H1 (cell line): ENCODE results near the gene RELCH. TPM values are rescaled to one million over a fixed set of nuclear protein-coding genes. Genes with fewer than 3 reads are reported as not detected.

Experiments used
- CTCF ChIA-PET: fragments of 300-600 bp; sonication (Branson Sonifier 250); formaldehyde crosslinking; loops from one replicate; lab custom pipeline; 2021; ENCODE audit not compliant: partially characterized antibody; lab: Charles Lee
- POLR2A ChIA-PET: fragments of 300-600 bp; sonication (Branson Sonifier 250); formaldehyde crosslinking; loops from one replicate; lab custom pipeline; 2021; ENCODE audit warnings: inconsistent platforms; ENCODE audit not compliant: partially characterized antibody; lab: Charles Lee
- DNase-seq, 2 experiments: peaks; one replicate each; pipeline versions ENCODE4 v3.0.0 to v3.0.0-alpha.2; 2010 to 2022; ENCODE audit warnings: low spot score in 2 of 2, low read depth in 1 of 2, mixed read lengths in 1 of 2
- FAIRE-seq: peaks from 2 replicates; lab custom pipeline; 2011; peaks lifted over from hg19 to GRCh38; lab: Jason Lieb, UNC
- H2AFZ ChIP-seq: 2 replicates; pipeline ENCODE4 v1.8.1; 2012; ENCODE audit warnings: low read length, inconsistent platforms
- H2AK5ac ChIP-seq: 2 replicates; pipeline ENCODE4 v1.6.1; 2013; ENCODE audit warnings: low read depth, low read length
- H2BK120ac ChIP-seq: replicated peaks from 2 replicates; pipeline ENCODE3; 2013; ENCODE audit warnings: low read depth, low read length, inconsistent platforms
- H2BK12ac ChIP-seq: 2 replicates; pipeline ENCODE4 v1.6.1; 2013; ENCODE audit warnings: low read depth, low read length
- H2BK15ac ChIP-seq: 2 replicates; pipeline ENCODE4 v1.6.1; 2013; ENCODE audit warnings: low read length
- H2BK20ac ChIP-seq: 2 replicates; pipeline ENCODE4 v1.6.1; 2013; ENCODE audit warnings: low read length
- H2BK5ac ChIP-seq: 2 replicates; pipeline ENCODE4 v1.6.1; 2013; ENCODE audit warnings: low read depth, low read length
- H3K14ac ChIP-seq: 2 replicates; pipeline ENCODE4 v1.6.1; 2013; ENCODE audit warnings: inconsistent platforms; ENCODE audit not compliant: insufficient read length
- H3K18ac ChIP-seq: 2 replicates; pipeline ENCODE4 v1.6.1; 2013; ENCODE audit warnings: low read length; ENCODE audit errors: extremely low read depth
- H3K23ac ChIP-seq: 2 replicates; pipeline ENCODE4 v1.6.1; 2013; ENCODE audit warnings: inconsistent platforms; ENCODE audit not compliant: insufficient read length
- H3K23me2 ChIP-seq: 2 replicates; pipeline ENCODE4 v1.6.1; 2013; ENCODE audit warnings: low read depth, low read length
- H3K27ac ChIP-seq: 2 replicates; pipeline ENCODE4 v1.6.1; 2011; ENCODE audit warnings: low read depth, low read length, inconsistent platforms
- H3K27me3 ChIP-seq, 4 experiments: replicated peaks in 1 of 4; 1 replicate in 1 of 4; 2 replicates in 3 of 4; pipeline versions ENCODE4 v1.6.1 to v1.8.1; 2011 to 2013; ENCODE audit warnings: low read length in 3 of 4, mild to moderate bottlenecking in 3 of 4, inconsistent platforms in 2 of 4, mixed read lengths in 2 of 4, moderate library complexity in 1 of 4; ENCODE audit not compliant: control insufficient read depth in 3 of 4, insufficient read depth in 3 of 4; ENCODE audit errors: extremely low read depth in 1 of 4
- H3K36me3 ChIP-seq, 4 experiments: 2 replicates each; pipeline versions ENCODE4 v1.6.1 to v1.8.1; 2011 to 2013; ENCODE audit warnings: mild to moderate bottlenecking in 4 of 4, low read length in 3 of 4, moderate library complexity in 2 of 4, control low read depth in 1 of 4, inconsistent platforms in 1 of 4; ENCODE audit not compliant: insufficient read depth in 4 of 4, control insufficient read depth in 2 of 4
- H3K4ac ChIP-seq: replicated peaks from 2 replicates; pipeline ENCODE3; 2013; ENCODE audit warnings: low read length, low read depth, mixed read lengths, inconsistent platforms; ENCODE audit not compliant: insufficient read length
- H3K4me1 ChIP-seq, 4 experiments: replicated peaks in 1 of 4; 1 replicate in 1 of 4; 2 replicates in 3 of 4; pipeline versions ENCODE4 v1.6.1 to v1.8.1; 2011 to 2013; ENCODE audit warnings: low read length in 3 of 4, inconsistent platforms in 2 of 4, mixed read lengths in 1 of 4; ENCODE audit not compliant: insufficient read depth in 4 of 4, control insufficient read depth in 3 of 4
- H3K4me2 ChIP-seq, 2 experiments: 2 replicates each; pipeline versions ENCODE4 v1.6.1 to v1.8.1; 2011 to 2013; ENCODE audit warnings: low read depth in 2 of 2, low read length in 2 of 2, control low read depth in 1 of 2, inconsistent platforms in 1 of 2, mild to moderate bottlenecking in 1 of 2; ENCODE audit not compliant: insufficient read depth in 1 of 2
- H3K4me3 ChIP-seq, 4 experiments: fragments of 200-600, 300-600 bp in 1 of 4; sonication (generic), shearing (Covaris generic), sonication (Bioruptor Twin) in 1 of 4; 2 replicates each; pipeline versions ENCODE4 v1.5.1 to v1.8.1; 2011 to 2016; ENCODE audit warnings: low read length in 4 of 4, low read depth in 3 of 4, control low read depth in 2 of 4, inconsistent platforms in 2 of 4, mild to moderate bottlenecking in 2 of 4, mixed read lengths in 1 of 4, moderate library complexity in 1 of 4; ENCODE audit not compliant: insufficient read depth in 2 of 4; ENCODE audit errors: extremely low read depth in 1 of 4
- H3K56ac ChIP-seq: replicated peaks from 2 replicates; pipeline ENCODE3; 2013; ENCODE audit warnings: low read depth, mild to moderate bottlenecking, mixed read lengths, low read length, inconsistent platforms; ENCODE audit not compliant: insufficient read length
- H3K79me1 ChIP-seq: 2 replicates; pipeline ENCODE4 v1.6.1; 2013; ENCODE audit warnings: low read depth, low read length, control low read depth
- H3K79me2 ChIP-seq, 2 experiments: 2 replicates each; pipeline versions ENCODE4 v1.6.1 to v1.8.1; 2012 to 2013; ENCODE audit warnings: low read length in 2 of 2, mild to moderate bottlenecking in 2 of 2, inconsistent platforms in 1 of 2; ENCODE audit not compliant: insufficient read depth in 2 of 2, control insufficient read depth in 1 of 2
- H3K9ac ChIP-seq, 4 experiments: replicated peaks in 1 of 4; 1 replicate in 1 of 4; 2 replicates in 3 of 4; pipeline versions ENCODE4 v1.6.1 to v1.8.1; 2011 to 2013; ENCODE audit warnings: low read depth in 3 of 4, low read length in 3 of 4, control low read depth in 2 of 4, mild to moderate bottlenecking in 2 of 4, moderate library complexity in 2 of 4, inconsistent platforms in 1 of 4; ENCODE audit errors: extremely low read depth in 1 of 4
- H3K9me3 ChIP-seq, 2 experiments: 2 replicates each; pipeline versions ENCODE4 v1.6.1 to v1.8.1; 2012 to 2013; ENCODE audit warnings: mild to moderate bottlenecking in 2 of 2, moderate library complexity in 2 of 2, control low read depth in 1 of 2, inconsistent platforms in 1 of 2, low read depth in 1 of 2, low read length in 1 of 2, mixed read lengths in 1 of 2; ENCODE audit not compliant: insufficient read depth in 2 of 2
- H4K20me1 ChIP-seq, 2 experiments: replicated peaks in 1 of 2; 2 replicates each; pipeline versions ENCODE3 to v1.8.1; 2011 to 2013; ENCODE audit warnings: inconsistent platforms in 2 of 2, low read length in 2 of 2, mild to moderate bottlenecking in 1 of 2; ENCODE audit not compliant: insufficient read depth in 2 of 2, control insufficient read depth in 1 of 2
- H4K5ac ChIP-seq: 2 replicates; pipeline ENCODE4 v1.6.1; 2013; ENCODE audit warnings: low read length, low read depth, mixed read lengths, inconsistent platforms; ENCODE audit not compliant: insufficient read length
- H4K8ac ChIP-seq: 2 replicates; pipeline ENCODE4 v1.8.0; 2013; ENCODE audit warnings: mild to moderate bottlenecking, moderate library complexity, low read length, inconsistent platforms; ENCODE audit not compliant: insufficient read depth; ENCODE audit errors: extremely low read depth
- H4K91ac ChIP-seq: replicated peaks from 2 replicates; pipeline ENCODE3; 2013; ENCODE audit warnings: low read length, mixed read lengths, inconsistent platforms; ENCODE audit not compliant: insufficient read length
- CHD2 ChIP-seq: IDR thresholded peaks from 2 replicates; pipeline ENCODE4 v1.6.1; 2012; ENCODE audit warnings: low read length, improper control_type of control experiment
- CREB1 ChIP-seq: IDR thresholded peaks from 2 replicates; pipeline ENCODE4 v1.6.1; 2012; ENCODE audit warnings: inconsistent platforms
- EGR1 ChIP-seq: IDR thresholded peaks from 2 replicates; pipeline ENCODE4 v1.6.1; 2011; ENCODE audit warnings: low read depth, low read length, borderline replicate concordance
- JUN ChIP-seq: IDR thresholded peaks from 2 replicates; pipeline ENCODE4 v1.6.1; 2011; ENCODE audit warnings: low read depth, mild to moderate bottlenecking, improper control_type of control experiment, low read length
- POLR2A ChIP-seq, 2 experiments: IDR thresholded peaks; 1 replicate in 1 of 2; 2 replicates in 1 of 2; pipeline ENCODE4 v1.6.1; 2011; ENCODE audit warnings: low read depth in 2 of 2, low read length in 2 of 2, mild to moderate bottlenecking in 2 of 2; ENCODE audit errors: control extremely low read depth in 1 of 2
- RFX5 ChIP-seq: IDR thresholded peaks from 2 replicates; pipeline ENCODE4 v1.6.1; 2011; ENCODE audit warnings: low read depth, low read length, improper control_type of control experiment, borderline replicate concordance
- SIN3A ChIP-seq, 2 experiments: IDR thresholded peaks in 1 of 2; conservative IDR thresholded peaks in 1 of 2; 2 replicates each; pipeline ENCODE4 v1.6.1; 2011 to 2012; ENCODE audit warnings: low read length in 2 of 2, improper control_type of control experiment in 1 of 2, low read depth in 1 of 2, mild to moderate bottlenecking in 1 of 2
- SIX5 ChIP-seq: IDR thresholded peaks from 2 replicates; pipeline ENCODE4 v1.6.1; 2011; ENCODE audit warnings: mild to moderate bottlenecking, low read depth, low read length
- WGBS, 2 experiments: shearing (Covaris generic) in 1 of 2; methylation state at CpG; one replicate each; pipeline versions ENCODE4 v1.1.6 to v1.1.7; 2013 to 2015; ENCODE audit warnings: low lambda C conversion rate in 2 of 2, mixed read lengths in 2 of 2, inconsistent platforms in 1 of 2, low coverage in 1 of 2, missing lambda C conversion rate in 1 of 2; ENCODE audit not compliant: insufficient replicate concordance in 2 of 2, insufficient coverage in 1 of 2, insufficient read length in 1 of 2; ENCODE audit errors: extremely low coverage in 1 of 2, missing lambda C conversion rate in 1 of 2; 5-methylcytosine and 5-hydroxymethylcytosine counted together
- polyA plus RNA-seq, 7 experiments: library from polyadenylated mRNA; depleted of rRNA in 3 of 7; stranded (reverse) in 5 of 7; unstranded in 2 of 7; fragments of >200 nt in 5 of 7; fragments of 200-250 nt in 2 of 7; gene quantifications; 1 replicate in 5 of 7; 2 replicates in 1 of 7; 4 replicates in 1 of 7; pipeline versions ENCODE4 v1.2.1 to v1.2.3, GENCODE V29; 2011 to 2013; ENCODE audit warnings: missing spikeins in 2 of 7, mixed read lengths in 2 of 7
- total RNA-seq: library from RNA; stranded (reverse); fragmentation: NEBNext Ultra II Directional; extraction: Animal tissue kit (Norgen Biotek cat#: 25700); gene quantifications from 2 replicates; pipeline ENCODE4 v1.2.1, GENCODE V29; 2021
- TF ChIP-seq, protein P1 (sequence below): IDR thresholded peaks from 2 replicates; pipeline ENCODE4 v1.6.1; 2012; ENCODE audit warnings: low read length, inconsistent platforms

RELCH gene
- total and polyA plus RNA-seq, 2 of the 8 experiments (the other 6 are each of a cell fraction or from before 2014, with no cell fraction given) = 7.3 to 26.9 TPM

DNA sequence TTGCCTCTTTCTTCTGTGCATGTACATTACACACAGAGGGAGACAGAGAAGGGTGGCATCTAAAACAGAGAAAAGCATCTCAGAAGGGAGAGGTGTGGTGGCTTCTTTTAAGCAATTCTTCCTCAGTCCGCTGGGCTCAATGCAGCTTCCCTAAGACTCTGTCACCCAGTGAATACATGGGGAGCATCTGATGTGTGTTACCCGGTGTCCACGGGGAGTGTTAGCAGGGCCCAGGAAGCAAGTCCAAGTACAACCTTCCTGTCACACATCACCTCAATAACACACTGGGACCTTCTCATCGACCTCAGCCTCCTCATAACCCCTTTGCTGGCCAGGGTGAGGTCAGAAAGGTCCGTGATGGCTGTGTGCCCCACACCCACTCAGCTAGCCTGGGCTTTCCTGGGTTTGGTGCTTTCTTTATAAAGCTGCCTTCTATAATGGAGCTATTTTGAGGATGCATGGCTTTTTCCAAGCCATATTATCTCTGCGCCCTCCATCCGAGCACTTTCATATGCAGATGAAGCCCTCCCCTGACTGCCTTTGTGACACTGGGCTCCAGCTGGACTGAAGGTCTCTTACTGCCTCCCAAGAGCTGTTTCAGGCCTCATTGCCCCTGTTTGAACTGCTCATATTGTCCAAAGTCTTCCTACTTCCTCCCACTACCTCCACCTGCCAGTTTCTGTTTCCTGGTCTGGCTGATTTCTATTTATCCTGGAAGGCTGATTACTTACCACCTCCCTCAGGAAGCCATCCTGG lies 159.5 kb downstream of the RELCH start:
- Histone ChIP-seq H2BK20ac (peak overlapping the region; percentile 2; the same call in 1 of the 2 replicates), H3K56ac (no peak overlapping the region), H4K91ac (no peak overlapping the region), H3K79me2 (peaks cover 0 to 6% of the 10 kb centered on the region in 2 experiments; a peak in 1 of 4 replicates), H3K27ac (no peak overlapping the region), H4K5ac (no peak overlapping the region), H3K79me1 (no peaks in the 10 kb centered on the region; the same call in 1 of the 2 replicates), H2AFZ (no peak overlapping the region), H3K23me2 (no peaks in the 10 kb centered on the region), H4K20me1 (no peaks in the 10 kb centered on the region), H3K18ac (0 out of 2 replicates have a peak overlapping the region, but pooled peaks have one; percentile 49), H3K9ac (no peak overlapping the region; a peak in 1 of 7 replicates), H2BK5ac (no peak overlapping the region), H3K4me1 (peaks cover 9 to 23% (median 18%) of the 10 kb centered on the region in 4 experiments), H2BK12ac (peak overlapping the region; percentile 85; the same call in 1 of the 2 replicates), H3K14ac (no peak overlapping the region), H3K9me3 (no peaks in the 10 kb centered on the region), H3K4me2 (peak overlapping the region; percentile 59 to 65), H2BK120ac (no peak overlapping the region), H2AK5ac (0 out of 2 replicates have a peak overlapping the region, but pooled peaks have one; percentile 0), H3K4me3 (peak overlapping the region in 2 of 4 experiments; percentile 15 to 27; a peak in 2 of 8 replicates), H3K27me3 (no peaks in the 10 kb centered on the region; a peak in 1 of 7 replicates)
- POLR2A ChIA-PET = interaction anchor here (0.9 kb wide), 4 partner anchors 13 to 59 kb away, joined by 3 to 4 read pairs (median 3); no protein-coding TSS in a partner anchor
- 49% methylated on average over 7 of the region's 7 CpGs; no CpG with 5 or more reads in 1 of the 2 experiments for WGBS, 2 experiments
- CTCF ChIA-PET = interaction anchor here (1.1 to 1.9 kb wide), 5 partner anchors 13 to 97 kb away, joined by 3 to 7 read pairs (median 4); partner anchors contain the start of gene TNFRSF11A
- FAIRE-seq (peak; percentile 13), DNase-seq (no peak)
- TF ChIP-seq RFX5 = no peak
- TF ChIP-seq, protein P1, sequence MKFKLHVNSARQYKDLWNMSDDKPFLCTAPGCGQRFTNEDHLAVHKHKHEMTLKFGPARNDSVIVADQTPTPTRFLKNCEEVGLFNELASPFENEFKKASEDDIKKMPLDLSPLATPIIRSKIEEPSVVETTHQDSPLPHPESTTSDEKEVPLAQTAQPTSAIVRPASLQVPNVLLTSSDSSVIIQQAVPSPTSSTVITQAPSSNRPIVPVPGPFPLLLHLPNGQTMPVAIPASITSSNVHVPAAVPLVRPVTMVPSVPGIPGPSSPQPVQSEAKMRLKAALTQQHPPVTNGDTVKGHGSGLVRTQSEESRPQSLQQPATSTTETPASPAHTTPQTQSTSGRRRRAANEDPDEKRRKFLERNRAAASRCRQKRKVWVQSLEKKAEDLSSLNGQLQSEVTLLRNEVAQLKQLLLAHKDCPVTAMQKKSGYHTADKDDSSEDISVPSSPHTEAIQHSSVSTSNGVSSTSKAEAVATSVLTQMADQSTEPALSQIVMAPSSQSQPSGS = no peak
- 0 out of 3 replicates have a peak, but pooled peaks of 1 of the 2 experiments have one; percentile 25 for TF ChIP-seq POLR2A (IDR thresholded peaks at IDR 0.05; ENCODE audit: control extremely low read depth in 1 of 2, low read depth in 2 of 2, low read length in 2 of 2)
- TF ChIP-seq EGR1 = no peak
- peak; percentile 61 to 77; a peak in 1 of 4 replicates for TF ChIP-seq SIN3A (conservative IDR thresholded peaks at IDR 0.05 in 1 of 2, IDR thresholded peaks at IDR 0.05 in 1 of 2; ENCODE audit: low read depth in 1 of 2, low read length in 2 of 2)
- no peak for TF ChIP-seq CHD2
- no peak for TF ChIP-seq JUN
- no peak for TF ChIP-seq SIX5
- no peak; the same call in 1 of the 2 replicates for TF ChIP-seq CREB1
- TF ChIP-seq, all 59 proteins: peak for 2
- H3K4ac ChIP-seq = no peak overlapping the region
- H4K8ac ChIP-seq = no peak overlapping the region
- no peak overlapping the region for H3K23ac ChIP-seq
- no peak overlapping the region for H2BK15ac ChIP-seq
- H3K36me3 ChIP-seq = no peaks in the 10 kb centered on the region; a peak in 1 of 8 replicates
